ENCODE measurements around the gene MAN1A2.
"Not testable (repeated sequence)": the region's sequence is repeated elsewhere in the genome, so short reads cannot be mapped to it uniquely, and the experiment has no call there.

MAN1A2 gene

DNA sequence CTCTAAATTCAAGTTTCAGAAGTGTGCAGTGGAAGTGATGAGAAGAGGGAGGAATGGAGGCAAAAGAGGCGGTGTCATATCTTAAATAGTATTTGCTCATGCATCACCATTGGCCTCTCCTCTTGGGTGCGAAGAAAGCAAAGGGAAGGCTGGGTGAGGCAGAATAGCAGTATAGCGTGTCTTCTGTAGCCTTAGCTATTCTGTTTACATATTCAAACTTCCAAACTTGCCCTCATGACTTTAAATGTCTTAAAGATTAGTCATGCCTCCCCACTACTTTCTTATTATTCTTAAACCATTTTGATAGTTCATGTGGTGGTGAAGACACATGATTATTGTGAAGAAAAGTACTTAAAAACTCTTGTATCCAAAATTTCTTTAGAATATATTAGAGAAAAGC lies 134.0 kb downstream of the MAN1A2 start:
- no peak for DNase-seq

DNA sequence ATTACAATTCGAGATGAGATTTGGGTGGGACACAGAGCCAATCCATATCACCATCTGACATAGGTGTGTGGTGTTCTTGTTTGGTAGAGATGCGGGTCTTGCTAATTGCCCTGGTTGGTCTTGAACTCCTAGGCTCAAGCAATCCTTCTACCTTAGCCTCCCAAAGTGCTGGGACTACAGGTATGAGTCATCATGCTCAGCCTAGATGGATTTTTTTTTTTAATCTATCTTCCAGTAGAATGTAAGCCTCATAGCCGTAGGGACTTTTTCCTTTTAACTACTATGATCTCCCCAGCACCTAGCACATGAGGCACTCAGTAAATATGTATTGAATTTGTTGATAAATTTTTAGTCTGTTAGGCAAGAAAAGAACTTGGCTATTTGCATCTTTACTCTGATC lies 144.0 kb downstream of the MAN1A2 start:
- DNase-seq: no peak

DNA sequence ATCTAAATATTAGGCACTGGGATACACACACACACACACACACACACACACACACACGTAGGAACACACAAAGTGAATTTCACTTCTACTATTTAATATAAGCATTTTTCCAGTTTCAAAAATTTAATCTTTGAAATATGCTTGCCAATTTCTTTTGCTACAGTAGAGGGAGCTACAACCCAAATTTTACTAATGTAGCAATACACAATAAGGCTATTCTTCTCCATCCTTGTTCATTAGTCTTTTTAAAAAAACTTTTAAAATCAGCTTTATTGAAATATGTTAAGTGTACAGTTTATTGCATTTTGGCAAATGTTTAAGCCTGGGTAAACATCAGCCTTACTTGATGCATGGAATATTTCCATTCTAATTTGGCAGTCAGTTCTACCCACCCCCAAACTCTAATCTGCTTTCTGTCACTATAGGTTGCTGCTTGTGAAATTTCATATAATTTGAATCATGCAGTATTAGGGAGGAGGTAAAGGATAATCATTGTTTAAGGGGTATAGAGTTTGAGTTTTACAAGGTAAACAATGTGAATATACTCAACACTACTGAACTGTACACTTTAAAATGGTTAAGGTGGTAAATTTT lies 145.6 kb downstream of the MAN1A2 start:
- DNase-seq: peak; percentile 17

DNA sequence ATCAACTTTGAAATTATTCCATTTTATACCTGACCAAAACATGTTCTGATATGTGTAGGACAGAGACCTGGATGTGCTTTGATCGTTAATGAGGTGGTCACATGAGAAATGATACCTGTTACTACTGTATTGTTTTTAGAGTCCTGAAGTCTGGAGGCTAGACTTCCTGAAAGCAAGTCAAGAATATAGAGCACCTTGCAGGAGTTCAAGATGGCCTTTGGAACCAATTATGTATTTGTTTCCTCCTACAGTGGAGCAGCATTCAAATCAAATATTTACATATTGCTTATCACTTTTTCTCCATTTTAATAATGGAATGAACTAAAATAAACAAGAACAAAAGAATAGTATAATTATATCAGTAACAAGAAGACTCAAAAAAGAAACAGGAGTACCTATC lies 155.9 kb downstream of the MAN1A2 start:
- DNase-seq: no peak

DNA sequence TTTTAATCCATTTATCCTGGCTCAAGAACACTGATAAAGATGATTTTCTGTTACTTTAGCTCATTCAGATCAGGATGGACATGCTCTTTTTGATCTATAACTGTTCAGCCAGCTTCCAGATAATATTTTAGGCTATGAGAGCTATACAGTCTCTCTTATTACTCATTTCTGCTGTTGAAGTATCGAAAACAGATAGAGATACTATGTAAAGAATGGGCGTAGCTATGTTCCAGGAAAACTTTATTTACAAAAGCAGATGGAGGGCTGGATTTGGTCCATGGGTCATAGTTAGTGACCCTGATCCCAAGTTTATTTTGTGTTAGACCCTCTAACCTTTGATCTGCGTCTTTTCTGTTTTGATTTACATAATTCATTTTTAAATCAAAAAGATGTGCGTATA lies 159.8 kb downstream of the MAN1A2 start:
- DNase-seq: no peak

DNA sequence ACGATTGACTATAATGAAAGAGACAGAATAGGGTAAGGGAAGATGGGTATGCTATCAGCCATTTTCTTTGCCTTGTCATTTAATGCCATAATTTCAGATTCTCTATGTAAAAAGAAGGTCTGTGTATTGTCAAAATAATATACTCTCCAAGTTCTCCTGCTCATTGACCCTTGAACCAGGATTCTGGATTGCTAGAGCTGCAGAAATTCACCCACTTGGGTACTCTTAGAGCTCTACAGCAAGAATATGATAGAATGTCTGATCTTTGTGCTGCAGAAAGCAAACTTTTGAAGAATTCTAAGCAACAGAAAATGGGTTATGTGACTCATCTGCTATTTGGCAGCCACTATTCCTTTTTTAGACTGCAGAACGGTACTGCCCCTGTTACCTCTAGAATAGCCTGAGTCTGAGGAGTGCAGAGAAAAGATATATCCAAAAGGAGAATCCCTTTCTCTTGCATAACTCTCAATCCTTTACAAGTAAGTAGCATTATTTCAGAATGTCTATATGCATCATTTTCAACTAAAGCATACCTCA lies 160.4 kb downstream of the MAN1A2 start:
- no peak for DNase-seq

DNA sequence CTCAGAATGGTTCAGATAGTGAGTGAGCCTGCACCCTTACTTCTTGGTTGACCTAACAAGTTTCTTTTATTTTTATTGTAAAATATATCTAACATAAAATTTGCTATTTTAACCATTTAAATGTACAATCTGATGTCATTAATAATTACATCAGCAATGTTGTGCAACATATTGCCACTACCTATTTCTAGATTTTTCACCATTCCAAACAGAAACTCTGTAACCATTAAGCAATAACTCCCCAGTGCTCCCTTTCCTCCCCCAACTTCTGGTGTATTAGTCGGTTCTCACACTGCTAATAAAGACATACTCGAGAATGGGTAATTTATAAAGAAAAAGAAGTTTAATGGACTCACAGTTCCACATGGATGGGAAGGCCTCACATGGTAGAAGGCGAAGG lies 162.4 kb downstream of the MAN1A2 start:
- DNase-seq: no peak

DNA sequence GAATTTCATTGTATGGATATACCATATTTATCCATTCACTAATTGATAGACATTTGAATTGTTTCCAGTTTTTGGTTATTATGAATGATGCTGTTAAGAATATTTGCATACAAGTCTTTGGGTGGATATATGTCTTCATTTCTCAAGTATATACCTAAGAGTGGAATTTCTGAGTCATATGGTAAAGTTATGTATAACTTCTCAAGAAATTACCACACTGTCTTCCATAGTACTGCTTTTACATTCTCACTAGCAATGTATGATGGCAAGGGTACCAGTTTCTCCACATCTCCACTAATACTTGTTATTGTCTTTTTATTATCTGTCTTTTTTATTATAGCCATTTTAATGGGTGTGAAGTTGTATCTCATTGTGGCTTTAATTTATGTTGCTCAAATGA lies 164.0 kb downstream of the MAN1A2 start:
- no peak for DNase-seq

DNA sequence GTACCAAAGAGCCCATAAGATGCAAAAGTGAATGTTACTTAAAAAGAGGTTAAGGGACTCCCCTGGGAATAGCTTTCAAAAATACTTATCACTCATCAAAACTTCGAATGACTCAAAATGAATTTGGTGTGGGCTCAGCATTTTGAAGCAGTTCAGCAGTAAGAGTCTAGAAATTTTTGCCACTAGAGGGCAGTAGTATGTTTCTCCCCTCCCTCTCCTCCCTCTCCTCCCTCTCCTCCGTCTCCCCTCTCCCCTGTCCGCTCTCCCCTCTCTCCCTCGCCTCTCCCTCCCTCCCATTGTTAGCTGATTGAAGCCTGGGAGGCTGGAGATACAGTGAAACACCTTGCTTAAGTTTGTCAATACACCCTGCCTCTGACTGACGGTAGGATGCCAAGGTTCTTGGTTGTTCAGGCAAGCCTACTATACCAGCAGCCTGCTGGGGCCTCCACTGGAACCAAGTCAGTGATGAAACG lies 167.8 kb downstream of the MAN1A2 start:
- DNase-seq: peak; percentile 54

DNA sequence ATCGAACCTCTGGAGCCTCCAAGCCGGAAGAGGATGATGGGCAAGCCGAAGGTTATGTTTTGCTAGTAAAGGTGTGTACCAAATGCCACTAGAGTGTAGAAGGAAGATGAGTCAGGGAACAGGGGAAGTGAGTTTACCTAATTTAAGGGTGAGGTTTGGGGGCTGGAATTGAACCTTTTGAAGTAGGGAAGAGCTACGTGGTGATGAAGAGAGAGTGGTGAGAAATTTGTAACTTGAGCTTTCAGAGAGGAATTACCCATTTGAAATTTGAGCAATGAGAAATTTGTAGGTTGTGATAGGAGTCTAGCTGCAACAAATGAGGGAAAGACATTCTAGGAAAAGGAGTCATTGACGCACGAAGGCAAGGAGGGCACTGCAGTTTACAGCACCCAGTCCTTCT lies 168.6 kb downstream of the MAN1A2 start:
- DNase-seq: no peak

DNA sequence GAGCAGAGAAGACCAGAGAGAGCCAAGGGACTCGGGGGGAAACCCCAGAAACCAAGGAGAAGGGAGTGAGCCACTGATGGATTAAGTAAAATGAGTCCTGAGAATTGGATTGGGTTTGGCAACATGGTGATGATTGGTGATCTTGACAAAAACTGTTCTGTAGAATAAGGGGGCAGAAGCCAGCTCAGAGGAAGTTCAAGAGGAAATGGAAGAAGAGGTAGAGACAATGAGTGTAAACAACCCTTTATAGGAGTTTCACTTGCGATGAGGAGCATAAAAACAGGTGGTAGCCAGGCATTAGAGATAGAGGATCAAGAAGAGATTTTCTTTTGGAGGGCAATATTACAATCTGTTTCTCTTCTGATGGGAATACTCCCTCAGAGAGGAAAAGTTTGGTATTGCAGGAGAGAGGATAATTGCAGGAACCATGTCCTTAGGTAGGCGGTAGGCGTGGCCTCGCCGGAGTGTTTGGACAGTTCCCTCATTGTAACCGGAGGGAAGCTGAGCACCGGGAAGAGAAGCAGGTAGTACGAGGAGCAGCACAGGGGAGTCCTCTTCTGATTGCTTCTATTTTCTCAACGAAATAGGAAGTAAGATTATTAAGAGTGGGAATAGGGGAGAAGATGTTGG lies 170.2 kb downstream of the MAN1A2 start:
- DNase-seq: no peak

DNA sequence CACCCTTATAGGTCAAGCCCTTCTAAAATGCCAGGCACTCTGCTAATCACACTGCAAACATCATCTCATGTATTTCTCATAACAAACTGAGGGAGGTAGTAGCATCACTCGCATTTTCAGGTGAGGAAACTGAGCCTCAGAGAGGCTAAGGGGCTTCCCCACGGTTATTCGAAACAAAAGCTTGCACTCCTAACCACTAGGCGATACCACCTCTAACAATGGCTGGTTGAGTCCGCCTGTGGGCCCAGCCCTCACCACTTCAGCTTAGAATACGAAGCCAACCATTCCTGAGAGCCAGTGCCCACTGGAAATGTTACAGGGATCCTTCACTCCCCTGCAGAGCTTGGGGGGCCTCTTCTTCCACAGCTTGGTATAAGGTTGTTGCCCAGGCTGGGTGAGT lies 173.3 kb downstream of the MAN1A2 start:
- DNase-seq: no peak

DNA sequence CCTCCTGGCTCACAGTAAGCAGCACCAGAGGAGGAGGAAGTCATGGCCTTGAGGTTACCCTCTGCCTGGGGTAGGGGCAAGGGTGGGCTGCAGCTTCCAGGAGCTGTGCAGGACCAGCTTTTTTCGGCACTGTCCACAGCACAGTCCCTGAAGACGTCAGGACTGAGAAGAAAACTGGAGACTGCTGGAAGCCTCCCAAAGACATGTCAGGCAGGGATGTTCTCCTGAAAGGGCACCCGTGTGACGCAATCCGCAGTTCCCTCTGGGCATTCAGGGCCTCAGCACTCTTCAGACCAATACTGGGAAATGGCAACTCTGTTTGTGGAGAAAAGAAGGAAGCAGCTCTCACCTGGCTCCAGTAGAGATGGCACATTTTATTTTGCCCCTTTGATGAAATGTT lies 173.8 kb downstream of the MAN1A2 start:
- no peak for DNase-seq

DNA sequence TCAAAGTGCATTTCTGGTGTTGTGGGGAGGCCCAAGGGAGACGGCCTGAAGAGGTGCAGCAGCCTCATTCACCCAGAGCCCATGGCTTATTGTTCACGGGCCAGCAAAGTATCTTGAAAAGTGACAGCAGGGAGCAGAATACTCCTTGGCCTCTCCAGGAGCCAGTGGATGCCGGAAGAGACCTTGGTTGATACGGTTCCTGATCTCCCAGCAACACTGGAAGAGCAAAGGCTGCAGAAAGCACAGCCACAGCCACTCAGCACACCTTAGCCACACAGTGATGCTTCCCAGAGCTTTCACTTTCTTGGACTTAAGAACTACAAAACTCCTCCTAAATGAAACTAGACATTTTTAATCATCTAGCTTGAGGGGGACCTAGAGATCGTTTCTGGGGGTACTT lies 174.3 kb downstream of the MAN1A2 start:
- DNase-seq: no peak

DNA sequence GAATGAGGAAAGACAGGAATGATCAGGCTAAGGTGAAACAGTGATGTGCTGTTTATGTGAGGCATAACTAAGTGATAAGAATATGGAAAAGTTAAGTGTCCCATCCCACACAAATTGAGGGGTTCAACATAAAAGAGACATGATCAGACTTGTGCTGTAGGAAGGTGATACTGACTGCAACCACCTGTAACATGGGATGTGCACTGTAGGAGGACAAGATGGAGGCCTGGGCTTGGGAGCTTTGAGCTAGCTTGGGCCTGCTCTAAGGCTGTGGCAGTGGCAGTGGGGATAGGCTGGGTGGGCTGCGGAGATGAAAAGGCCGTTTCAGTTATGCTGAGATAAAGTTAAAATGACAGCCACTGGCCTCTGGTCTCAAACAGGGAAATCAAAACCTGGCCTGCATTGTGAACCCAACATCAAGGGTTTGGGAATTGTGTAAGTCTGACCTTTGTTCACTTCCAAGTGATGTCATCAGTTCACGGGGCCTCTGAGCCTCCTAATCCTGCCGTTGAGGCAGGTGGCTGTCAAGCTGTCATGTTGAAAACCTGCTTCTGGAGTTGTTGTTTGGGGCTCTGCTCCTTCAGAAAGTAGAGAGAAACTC lies 177.4 kb downstream of the MAN1A2 start:
- DNase-seq: no peak

DNA sequence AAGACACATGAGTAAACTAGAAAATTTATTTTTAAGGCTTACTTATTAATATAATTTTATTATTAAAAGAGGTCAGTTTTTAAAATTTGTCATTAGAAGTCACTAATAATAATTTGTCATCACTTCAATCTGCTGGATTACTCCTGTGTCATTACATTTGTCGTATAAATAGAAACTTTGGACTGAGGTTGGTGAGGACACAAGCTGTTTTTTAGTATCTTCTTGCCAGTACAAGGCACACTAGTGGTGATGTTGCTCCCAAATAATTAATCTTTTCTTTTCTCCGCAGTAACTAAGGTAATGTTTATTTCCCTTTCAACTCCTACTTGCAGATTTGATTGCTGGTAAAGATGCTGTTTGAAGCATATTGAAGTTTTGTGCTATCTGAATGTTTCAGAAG lies 179.2 kb downstream of the MAN1A2 start:
- no peak for DNase-seq

DNA sequence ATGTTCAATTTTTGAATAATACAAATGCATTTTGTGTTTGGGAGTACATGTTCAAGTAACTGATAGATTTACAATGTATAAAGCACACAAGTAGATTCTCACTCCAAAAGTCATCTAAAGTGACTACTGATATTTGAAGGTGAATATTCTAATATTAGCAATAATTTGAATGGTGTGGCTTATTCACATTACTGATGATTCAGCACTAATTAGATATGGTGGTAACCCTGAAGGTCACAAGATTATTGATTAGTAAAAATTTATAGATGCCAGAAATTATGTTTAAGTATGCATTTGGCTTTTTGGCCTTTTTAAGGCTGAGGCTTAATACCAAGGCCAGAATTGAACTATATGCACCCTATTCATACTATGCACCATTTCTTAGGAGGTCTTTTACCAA lies 186.2 kb downstream of the MAN1A2 start:
- DNase-seq: no peak

DNA sequence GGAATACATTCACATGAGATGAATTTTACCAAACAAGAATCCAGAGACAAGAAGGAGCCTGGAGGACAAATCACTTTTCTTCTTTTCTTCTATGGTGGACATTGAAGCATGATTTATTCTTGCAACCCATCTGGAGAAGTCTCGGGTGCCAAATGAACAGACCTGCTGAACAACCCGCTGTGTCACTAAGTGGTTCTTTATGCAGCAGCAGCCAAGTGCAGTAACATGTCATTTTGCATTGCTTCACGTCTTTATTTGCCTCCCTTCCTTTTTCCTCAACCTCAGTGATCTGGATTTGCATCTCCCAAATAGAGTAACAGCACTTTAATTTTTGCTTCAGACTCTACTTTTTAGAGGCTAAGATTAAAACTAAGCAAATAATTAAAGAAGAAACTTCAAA lies 188.6 kb downstream of the MAN1A2 start:
- DNase-seq: no peak

DNA sequence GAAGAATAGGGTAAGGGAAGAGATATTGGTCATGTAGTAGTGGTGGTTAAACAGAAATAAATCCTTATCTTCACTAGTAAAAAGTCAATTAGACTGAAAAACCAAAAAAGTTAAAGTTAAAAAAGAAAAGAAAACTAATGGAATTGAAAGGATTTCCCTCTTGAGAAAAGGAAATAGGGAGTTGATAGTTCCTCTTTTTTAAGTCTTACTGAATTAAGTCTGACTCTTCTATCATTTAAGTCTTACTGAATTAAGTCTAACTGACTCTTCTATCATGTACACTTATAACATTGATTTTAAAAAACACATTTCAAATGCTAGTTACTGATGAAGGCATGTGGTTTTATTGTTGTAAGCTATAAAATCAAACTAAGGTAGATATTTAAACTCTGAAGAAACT lies 189.1 kb downstream of the MAN1A2 start:
- no peak for DNase-seq

DNA sequence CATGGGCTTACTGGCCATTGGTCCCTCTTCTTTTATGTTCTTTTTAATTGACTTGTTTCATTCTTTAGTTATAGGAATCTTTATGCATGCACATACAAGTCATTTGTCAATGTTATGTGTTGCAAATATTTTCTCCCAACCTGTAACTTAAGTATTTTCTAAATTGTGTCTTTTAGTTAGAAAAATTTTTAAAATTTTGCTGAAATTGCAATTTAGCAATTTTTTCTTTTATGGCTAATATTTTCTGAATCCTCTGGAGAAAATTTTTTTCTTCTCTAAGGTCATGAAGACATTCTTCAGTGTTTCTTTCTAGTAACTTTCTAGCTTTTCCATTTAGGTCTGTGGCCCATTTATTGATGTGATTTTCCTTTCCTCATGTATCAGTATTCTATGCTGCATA lies 189.7 kb downstream of the MAN1A2 start:
- DNase-seq: no peak

DNA sequence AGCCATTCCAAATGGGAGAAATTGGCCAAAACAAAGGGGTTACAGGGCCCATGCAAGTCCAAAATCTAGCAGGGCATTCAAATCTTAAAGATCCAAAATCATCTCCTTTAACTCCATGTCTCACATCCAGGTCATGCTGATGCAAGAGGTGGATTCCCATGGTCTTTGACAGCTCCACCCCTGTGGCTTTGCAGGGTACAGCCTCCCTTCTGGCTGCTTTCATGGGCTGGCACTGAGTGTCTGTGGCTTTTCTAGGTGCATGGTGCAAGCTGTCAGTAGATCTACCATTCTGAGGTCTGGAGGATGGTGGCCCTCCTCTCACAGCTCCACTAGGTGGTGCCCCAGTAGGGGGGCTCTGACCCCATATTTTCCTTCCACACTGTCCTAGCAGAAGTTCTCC lies 191.2 kb downstream of the MAN1A2 start:
- DNase-seq: not testable (repeated sequence)

DNA sequence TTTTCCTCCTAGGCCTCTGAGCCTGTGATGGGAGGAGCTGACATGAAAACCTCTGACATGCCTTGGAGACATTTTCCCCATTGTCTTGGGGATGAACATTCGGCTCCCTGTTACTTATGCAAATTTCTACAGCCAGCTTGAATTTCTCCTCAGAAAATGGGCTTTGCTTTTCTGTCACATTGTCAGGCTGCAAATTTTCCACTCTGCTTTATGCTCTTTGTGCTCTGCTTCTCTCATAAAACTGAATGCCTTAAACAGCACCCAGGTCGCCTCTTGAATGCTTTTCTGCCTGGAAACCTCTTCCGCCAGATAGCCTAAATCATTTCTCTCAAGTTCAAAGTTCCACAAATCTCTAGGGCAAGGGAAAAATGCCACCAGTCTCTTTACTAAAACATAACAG lies 191.9 kb downstream of the MAN1A2 start:
- DNase-seq: no peak

DNA sequence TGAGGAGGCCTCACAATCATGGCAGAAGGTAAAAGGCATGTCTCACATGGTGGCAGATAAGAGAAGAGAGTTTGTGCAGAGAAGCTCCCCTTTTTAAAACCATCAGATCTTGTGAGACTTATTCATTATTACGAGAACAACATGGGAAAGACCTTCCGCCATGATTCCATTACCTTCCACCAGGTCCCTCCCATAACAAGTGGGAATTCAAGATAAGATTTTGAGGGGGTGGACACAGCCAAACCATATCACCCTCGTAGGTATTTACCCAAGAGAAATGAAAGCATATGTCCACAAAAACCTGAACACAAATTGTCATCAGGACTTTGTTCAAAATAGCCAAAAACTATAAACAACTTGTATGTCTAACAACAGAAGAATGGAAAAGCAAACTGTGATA lies 192.7 kb downstream of the MAN1A2 start:
- DNase-seq: no peak

DNA sequence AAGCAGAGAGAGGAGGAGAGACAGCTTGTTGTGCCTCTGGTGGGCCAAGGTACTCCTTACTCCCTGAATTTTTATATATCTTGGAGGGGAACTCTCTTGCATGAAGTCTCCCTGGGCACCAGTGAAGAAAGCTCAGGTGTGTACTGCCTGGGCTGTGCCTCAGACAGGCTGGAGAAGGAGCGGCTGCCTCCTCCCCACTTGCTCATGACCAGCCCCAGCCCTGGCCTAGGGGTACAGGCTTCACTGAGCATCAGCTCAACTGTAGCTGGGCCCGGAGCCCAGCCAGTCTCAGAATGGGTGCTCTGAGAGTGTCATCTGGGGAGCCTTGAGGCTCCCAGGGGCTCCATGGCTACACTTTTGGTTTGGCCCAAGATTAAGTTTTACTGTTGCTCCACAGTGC lies 193.8 kb downstream of the MAN1A2 start:
- no peak for DNase-seq

DNA sequence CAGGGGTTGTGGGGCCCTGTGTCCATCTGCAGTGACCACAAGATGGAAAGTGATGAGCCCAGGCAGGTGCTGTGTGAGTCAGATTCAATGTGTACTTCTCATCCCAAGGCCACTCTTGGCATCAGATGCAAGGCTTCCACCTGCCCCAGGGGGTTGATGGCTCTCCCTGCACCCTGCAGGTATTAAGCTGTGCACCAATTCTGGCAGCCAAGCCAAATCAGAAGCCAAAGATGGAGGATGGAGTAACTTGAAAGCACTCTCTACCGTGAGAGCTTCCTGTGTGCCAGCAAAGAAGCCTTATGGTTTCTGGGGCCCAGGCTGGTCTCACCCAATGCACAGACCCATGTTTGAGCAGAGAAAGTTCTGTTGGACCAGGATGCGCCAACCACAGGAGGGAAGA lies 194.3 kb downstream of the MAN1A2 start:
- DNase-seq: no peak
